HG02885 (cell line): ENCODE results near the gene ALX3.
A peak's percentile ranks its signal among the peaks of the same experiment; 100 is the strongest.
"Not testable (repeated sequence)": the region's sequence is repeated elsewhere in the genome, so short reads cannot be mapped to it uniquely, and the experiment has no call there.

Source experiments
- ATAC-seq: cut with Tn5 transposase; IDR thresholded peaks from one replicate; pipeline ENCODE4 v1.9.1; 2021; ENCODE audit warnings: mild to moderate bottlenecking; ENCODE audit not compliant: unreplicated experiment, poor library complexity

ALX3 gene

DNA sequence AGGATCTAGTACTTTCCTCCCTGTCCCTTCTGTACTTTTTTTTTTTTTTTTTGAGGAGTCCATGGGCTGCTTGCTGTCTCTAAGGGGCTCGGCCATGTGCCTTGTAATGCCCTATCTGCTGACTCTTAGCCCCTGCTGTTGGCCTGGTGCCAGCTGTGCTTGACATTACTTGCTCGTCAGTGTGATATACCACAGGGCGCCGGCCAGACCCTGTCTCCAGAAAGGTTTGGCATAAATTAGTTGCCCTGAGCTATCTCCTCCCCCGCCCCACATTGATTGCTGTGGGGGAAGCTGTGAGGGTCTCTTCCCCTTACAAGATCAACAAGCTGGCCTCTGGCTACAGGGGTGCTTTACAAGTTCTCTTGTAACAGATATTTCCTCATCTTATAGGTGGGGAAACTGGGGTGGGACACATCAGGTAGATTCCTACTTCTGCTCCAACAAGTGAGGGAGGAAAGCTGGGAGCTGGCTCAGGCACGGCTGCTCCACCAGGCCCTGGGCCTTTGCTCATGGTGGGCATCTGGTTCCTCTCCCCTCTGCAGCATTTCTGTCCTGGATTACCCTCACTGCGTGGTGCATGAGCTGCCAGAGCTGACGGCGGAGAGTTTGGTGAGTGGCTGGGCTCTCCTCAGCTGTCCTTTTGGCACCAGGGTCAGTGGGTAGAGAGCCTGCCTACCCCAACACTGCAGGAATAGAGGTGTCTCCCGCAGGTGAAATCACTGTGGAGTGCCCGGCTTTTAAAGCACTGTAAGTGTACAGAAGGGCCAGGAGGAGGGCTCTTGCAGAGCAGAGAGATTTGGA, 20.5 kb downstream of the ALX3 start:
- no peak for ATAC-seq

DNA sequence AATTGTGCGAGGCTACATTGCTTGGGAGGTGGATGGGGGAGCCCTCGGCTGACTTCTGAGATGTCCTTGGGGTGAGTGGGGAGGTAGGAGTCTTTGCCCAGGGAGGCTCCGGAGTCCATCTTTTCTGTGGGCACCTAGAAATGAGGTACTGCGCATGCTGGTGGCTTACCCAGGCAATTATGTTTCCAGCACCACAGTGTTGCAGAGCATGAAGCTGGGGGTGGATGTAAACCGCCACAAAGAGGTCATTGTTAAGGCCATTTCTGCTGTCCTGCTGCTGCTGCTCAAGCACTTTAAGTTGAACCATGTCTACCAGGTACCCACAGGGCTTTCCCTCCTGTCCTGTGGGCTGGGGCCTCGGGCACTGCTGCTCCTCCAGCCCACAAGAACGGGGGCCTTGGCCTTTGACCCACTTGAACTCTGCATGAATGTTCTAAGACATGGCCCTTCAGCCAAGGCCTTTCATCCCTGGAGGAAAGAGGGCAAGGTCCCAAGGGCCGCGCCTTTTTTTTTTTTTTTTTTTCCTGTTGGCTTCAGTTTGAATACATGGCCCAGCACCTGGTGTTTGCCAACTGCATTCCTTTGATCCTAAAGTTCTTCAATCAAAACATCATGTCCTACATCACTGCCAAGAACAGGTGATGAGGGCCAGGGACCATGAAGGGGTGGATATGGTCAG, 21.4 kb downstream of the ALX3 start:
- no peak for ATAC-seq

DNA sequence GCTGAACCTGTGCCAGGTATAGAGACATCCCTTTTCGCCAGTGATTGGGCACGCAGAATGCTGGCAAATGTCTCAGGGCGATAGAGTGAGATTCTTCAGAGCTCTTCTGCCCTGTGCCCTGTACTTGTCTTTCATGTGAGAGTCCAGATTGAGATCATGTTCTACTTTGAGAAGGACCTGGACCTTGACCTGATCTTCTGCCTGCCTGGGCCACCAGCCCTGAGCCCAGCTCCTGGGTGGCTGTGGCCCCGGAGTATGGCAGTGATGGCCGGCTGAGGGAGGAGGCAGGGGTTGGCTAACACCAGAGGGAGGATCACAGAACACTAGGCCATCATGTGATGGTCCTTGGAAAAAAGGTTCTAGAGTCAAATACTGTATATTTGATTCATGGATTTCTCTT, 22.2 kb downstream of the ALX3 start:
- ATAC-seq = no peak

DNA sequence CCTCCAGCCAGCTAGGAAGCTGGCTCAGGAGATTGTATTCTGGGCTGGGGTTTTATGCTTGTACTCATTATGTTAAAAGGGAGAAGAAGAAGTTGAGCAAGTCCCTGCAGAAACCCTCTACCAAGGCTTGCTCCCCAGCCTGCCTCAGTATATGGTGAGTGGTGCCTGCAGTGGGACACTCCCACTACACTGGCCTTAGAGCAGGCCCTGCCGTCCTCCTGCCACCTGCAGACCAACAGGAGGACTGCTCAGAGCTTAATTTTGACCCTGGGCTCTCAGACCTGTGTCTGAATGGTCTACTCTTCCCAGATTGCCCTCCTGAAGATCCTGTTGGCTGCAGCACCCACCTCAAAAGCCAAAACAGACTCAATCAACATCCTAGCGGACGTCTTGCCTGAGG, 23.0 kb downstream of the ALX3 start:
- no peak for ATAC-seq

DNA sequence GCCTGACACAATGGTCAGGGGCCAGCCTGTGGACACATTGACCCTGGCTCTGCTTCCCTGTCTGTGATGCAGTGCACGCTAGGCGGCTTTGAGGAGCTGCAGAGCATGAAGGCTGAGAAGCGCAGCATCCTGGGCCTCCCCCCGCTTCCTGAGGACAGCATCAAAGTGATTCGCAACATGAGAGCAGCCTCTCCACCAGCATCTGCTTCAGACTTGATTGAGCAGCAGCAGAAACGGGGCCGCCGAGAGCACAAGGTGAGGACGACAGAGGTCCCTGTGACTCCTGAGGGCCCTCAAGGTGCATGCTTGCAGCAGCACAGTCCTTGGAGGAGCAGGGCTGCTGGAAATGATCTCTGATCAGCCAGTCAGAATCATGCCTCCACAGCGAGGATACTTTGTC, 27.5 kb downstream of the ALX3 start:
- ATAC-seq = no peak

DNA sequence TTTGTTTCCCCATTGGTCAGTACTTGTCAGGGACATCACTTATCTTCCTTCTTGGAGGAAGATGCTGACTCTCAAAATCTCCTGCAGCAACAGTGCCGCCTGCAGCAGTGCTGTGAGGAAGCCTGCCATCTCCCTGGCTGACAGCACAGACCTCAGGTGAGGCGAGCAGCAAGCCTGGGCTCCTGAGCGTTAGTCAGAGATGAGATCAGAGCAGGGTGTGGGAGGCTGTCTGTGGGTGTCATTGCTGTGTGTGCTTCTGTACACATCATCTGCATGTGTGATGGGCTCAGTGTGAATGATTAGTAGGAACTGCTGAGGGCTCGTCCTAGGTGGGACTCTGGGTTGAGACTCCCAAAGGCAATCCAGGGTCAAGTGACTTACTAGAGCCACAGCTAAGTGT, 29.9 kb downstream of the ALX3 start:
- ATAC-seq = no peak

DNA sequence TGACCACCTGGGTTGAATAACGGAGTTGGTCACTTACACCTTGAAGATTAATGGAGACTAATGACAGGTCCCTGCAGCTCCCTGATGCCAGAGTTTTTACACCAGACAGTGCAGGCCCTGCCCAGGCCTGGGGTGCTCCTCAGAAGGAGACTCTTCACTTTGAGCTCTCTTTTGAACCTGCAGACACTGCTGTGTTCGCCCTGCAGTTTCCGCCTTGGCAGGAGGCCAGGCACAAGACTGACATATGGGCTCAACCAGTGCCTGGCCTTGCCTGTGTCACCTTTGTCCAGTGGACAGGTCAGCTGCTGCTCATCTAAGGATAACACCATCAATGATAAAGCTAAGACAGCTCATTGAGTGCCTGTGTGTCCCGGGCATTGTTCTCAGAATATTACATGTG, 30.8 kb downstream of the ALX3 start:
- no peak for ATAC-seq

DNA sequence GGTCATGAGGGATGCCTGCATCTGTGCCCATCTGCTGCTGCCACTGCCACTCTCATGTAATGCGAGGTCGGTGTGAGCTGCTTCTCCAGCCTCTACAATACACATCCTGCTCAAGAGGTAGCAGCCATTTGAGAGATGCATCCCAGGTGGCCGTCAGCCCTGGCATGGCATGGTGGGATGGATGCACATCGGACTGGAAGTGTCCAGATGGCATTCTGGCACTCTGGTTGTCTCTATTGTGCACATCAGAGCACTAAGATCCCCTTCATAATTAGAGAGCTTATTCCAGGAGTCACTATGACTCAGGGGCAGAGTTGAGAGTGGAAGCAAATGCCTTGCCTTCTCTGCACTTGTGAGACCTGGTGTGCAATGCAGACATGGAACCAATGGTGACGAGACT, 32.2 kb downstream of the ALX3 start:
- ATAC-seq = no peak

DNA sequence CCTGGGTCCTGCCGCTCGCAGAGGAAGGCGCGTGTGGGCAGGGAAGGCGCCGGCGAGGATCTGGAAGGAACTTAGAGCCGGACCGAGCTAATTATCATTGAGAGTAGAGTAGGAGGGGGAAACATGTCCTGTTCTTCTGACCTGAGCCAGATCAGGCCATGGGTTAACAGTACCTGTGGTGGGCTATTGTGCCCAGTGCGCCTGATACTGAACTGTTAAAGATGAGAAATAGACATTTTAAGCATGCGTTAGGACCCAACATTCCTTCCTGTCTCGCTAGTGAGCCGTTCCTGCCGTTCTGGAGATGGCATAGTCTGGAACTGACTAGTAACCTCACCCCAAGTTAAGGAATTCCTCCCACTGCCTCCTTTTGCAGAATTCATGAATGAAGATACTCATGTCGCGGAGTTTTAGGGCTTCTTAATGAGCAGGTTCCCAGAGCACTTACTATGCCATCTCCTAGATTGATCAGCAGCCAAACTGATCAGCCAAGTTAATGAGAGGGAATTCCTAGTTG, 35.2 kb downstream of the ALX3 start:
- peak; percentile 10 for ATAC-seq

DNA sequence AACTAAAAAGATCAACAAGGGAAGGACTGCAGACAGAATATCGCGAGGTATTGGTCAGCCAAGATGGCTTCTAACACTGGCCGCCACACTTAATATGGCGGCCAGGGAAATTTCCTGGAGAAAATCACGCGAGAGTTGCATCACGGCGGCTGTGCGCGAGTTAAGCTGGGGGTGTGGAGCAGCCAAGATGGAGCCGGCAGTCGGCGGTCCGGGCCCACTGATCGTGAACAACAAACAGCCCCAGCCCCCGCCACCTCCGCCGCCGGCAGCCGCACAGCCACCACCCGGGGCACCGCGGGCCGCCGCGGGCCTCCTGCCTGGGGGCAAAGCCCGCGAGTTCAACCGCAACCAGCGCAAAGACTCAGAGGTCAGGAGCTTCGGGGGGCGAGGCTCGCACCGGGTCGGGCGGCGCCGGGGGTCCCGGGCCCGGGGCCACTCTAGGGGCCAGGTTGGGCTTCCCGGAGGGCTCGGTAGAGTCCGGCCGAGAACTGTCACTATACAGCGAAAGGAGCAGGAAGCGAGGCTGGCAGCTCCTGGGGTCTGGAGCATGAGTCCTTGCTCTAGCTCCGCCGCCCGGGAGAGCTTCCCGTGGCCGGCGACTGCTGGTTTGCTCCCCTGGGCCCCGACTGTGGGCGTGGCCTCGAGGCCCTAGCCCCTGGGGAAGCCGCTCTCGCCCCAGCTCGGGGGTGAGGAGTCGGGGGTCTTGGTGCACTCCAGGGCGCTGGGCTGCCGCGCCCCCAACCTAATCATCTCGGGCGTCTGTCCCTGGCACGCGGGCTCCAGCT, 35.8 kb downstream of the ALX3 start, which contains the start of gene STRIP1:
Gene STRIP1, plus strand, starts transcription at position 174 of the 785 bp plus-strand sequence. Its CDS starts 14 bp downstream, at position 188.
- peak; percentile 89 for ATAC-seq

DNA sequence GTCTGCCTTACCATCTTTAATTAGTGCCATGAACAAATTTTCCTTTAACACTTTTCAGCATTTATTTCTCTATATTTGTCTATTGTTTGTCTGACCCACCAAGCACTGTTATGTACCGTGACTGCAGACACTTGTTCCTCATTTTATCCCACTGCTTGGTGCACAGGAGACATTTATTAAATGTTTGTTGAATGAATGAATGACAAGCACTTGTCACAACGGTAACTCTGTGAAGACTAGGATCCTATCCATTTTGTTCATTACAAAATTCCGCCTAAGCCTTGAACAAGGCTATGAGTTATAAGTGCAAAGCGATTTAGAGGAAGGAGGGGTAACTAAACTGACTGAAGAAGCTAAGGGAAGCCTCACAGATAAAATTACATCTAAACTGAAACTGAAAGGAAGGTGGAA, 36.4 kb downstream of the ALX3 start:
- ATAC-seq = no peak

DNA sequence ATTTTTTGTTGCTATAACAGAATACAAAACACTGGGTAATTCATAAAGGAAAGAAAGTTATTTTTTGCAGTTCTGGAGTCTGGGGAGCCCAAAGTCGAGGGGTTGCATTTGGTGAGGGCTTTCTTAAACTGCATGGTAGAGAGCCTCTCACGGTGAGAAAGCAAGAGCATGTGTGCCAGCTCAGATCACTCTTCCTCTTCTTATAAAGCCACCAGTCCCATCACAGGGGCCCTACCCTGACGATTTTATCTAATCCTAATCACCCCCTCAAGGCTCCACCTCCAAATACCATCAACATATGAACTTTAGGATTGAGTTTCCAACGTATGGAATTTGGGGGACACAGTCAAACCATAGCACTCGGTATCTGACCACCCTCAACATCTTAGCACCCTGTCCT, 37.1 kb downstream of the ALX3 start:
- ATAC-seq = no peak

DNA sequence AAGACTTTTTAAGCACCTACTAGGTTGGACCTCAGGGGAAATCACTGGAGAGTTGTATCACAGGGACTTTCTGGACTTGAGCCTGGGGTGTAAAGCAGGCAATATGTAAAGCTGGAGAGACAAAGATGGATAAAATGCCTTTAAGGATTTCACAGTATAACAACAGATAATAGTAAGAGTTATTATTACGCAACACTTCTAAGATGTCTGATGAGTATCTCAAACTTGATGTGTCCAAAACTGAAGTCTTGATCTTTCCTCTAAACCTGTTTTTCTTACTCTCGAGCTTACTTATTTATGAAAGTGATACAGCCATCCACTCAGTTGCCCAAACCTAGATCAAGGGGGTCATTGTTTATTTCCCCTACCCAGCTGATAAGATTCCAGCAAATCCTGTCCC, 38.1 kb downstream of the ALX3 start:
- no peak for ATAC-seq

DNA sequence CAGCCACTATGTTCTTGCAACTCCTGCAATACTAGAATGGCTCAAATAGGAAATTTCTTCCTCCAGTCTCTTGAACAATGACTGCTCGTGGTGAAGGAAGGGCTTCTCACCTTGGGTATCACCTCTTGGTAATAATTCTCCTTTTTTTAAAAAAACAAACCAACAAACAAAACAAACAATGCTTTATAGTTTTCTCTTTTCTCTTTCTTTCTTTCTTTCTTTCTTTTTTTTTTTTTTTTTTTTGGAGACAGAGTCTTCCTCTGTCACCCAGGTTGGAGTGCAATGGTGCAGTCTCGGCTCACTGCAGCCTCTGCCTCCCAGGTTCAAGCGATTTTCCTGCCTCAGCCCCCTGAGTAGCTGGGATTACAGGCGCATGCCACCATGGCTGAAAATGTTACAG, 39.8 kb downstream of the ALX3 start:
- not testable (repeated sequence) for ATAC-seq

DNA sequence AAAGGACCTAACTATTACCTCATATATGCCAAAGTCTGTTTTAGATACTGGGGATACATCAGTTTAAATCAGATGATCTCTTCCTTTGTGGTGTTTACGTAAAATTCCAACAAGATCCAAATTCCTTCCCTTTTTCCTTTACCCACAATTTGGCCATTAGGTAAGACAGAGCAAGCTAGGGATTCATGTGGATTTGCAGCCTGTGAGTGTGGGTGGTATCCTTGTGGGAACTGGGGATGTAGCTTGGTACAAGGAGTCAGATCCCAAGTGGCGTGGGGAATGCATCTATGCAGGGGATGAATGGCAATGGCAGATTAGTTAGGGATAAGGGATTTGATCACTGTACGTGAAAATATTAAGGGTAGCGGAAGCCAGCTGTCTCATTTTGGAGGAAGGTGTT, 45.9 kb downstream of the ALX3 start:
- no peak for ATAC-seq

DNA sequence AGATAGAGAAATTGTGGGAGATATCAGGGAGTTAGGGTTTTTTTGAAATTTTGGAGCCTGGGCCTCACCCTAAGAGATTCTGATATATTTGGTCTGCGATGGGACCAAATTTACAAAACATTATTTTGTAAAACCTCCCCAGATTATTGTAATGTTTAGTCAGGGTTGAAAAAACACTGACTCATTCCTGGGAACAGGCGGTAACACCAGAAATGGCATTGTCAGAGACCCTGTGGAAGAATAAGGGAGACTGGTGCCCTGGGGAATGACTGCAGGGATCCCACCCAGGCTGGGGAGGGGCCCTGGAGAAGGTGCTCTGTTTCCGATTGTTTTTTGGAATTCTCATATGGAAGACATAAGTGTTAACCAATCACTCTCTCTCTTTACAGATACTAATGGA, 49.2 kb downstream of the ALX3 start:
- ATAC-seq = no peak

DNA sequence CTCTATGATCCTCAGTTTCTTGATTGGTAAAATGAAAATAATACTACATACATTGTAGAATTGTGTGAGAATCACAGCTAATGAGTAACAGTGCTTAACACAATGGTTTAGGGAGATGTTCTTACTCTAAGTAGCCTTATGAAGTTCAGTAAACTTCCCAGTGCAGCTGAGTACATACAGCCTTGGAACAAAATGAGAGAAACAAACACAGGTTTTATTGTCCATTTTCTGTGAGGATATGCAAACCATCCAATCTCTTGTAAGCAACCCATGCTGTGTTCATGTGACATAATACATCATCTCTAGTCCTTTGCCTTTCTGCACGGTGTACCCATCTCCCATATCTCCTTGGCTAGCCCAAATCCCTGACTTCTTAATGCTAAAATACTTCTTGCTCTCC, 50.7 kb downstream of the ALX3 start:
- no peak for ATAC-seq

DNA sequence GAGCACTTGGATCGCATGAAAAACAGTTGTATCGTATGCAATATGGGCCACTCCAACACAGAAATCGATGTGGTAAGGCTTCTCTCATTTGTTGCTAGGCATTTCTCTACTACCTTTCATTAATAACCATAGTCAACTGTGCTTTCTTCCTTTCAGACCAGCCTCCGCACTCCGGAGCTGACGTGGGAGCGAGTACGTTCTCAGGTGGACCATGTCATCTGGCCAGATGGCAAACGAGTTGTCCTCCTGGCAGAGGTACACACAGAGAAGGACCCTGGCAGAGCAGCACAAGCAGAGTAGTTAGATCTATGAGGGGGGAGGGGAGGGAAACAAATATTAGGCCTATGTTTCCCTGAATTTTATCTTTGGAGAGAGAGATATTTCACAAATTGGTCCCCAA, 52.1 kb downstream of the ALX3 start:
- no peak for ATAC-seq

DNA sequence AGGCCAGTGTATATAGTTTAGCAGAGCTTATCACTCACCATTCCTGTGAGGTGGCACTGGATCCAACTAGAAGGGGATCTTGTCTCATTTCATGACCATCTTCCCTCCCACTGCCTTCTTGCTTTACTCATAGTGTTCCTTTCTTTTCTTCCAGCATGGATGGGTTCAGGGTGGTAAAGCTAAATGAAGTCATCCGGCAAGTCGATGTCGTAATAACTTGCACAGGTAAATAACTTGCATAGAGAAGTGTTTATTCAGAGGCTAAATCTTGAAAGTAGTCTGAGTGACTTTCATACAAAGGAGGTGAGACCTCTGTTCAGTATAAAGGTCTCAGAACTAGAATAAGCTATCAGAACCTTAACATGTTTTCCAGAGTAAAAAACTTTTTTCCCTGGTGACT, 52.7 kb downstream of the ALX3 start:
- ATAC-seq = no peak

DNA sequence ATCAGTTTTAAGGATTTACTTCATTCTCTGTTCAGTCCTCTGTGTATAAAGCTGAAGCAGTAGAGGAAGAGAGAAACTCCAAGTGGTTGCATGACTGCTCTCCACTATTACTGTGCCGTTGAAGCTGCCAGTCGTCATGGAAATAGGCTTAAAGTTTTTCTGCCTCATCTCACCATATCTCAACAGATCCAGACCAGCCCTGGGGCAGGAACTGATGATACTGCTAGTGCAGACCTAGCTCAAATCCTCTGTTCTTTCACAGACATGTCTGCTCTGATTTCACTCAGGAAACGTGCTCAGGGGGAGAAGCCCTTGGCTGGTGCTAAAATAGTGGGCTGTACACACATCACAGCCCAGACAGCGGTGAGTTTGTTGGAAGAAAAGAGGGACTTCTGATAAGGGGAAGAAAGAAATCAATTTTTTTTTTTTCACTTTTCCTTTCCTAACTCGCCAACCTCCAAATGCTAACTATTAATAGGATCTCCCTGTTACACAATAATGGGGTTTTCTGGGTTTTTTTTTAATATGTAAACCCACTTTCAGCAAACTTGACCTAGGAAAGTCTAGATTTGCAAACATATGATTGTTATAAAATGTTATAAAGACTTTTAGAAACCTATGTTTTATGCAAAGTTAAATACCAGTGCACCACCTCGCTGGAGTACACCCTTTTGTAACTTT, 58.2 kb downstream of the ALX3 start:
- peak; percentile 66 for ATAC-seq
